ENCODE results near the gene STYK1. TPM values are rescaled to one million over a fixed set of nuclear protein-coding genes. Genes with fewer than 3 reads are reported as not detected.

The STYK1 gene
- total RNA-seq, 4 donors from 2014 or later = 0.22 to 0.34 TPM; not detected in 2

DNA sequence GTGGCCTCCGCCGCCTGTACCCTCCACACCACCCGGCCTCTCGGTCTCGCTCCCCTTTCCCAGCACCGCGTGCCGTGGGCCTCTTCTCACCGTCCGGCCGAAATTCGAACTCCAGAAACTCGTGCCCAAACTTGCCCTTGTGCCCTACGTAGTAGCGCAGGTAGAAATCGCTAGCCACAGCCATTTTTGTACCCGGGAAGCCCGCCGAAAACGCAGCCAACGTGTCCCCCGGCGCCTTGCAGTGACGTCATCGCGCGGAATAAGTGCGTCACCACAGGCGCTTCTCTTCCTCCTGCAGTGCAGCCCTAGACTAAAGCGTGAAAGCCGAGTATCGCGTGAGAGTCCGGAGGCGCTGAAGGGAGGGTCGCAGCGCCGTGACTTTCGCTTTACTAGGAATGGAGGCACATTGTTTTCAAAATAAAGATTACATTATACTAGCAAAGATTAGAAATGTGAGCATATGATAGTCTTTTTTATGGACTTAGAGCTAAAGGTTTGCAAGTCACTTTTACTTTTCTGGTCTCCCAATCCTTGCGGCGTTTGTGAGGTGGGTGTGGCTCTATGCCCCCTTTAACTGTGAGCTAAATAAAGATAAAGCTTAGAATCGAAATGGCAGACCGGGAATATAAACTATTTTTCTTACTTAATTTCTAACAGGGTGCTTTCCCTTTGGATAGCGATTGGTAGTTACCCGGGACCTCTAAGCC lies 60.4 kb downstream of the STYK1 start, which contains the start of gene MAGOHB:
Gene MAGOHB (minus strand): TSS at position 261 of the 707 bp plus-strand sequence. CDS start 77 bp downstream, at position 184.
- TF ChIP-seq, protein P1, sequence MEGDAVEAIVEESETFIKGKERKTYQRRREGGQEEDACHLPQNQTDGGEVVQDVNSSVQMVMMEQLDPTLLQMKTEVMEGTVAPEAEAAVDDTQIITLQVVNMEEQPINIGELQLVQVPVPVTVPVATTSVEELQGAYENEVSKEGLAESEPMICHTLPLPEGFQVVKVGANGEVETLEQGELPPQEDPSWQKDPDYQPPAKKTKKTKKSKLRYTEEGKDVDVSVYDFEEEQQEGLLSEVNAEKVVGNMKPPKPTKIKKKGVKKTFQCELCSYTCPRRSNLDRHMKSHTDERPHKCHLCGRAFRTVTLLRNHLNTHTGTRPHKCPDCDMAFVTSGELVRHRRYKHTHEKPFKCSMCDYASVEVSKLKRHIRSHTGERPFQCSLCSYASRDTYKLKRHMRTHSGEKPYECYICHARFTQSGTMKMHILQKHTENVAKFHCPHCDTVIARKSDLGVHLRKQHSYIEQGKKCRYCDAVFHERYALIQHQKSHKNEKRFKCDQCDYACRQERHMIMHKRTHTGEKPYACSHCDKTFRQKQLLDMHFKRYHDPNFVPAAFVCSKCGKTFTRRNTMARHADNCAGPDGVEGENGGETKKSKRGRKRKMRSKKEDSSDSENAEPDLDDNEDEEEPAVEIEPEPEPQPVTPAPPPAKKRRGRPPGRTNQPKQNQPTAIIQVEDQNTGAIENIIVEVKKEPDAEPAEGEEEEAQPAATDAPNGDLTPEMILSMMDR (IDR thresholded peaks at IDR 0.05; ENCODE audit: low read depth) = no peak

DNA sequence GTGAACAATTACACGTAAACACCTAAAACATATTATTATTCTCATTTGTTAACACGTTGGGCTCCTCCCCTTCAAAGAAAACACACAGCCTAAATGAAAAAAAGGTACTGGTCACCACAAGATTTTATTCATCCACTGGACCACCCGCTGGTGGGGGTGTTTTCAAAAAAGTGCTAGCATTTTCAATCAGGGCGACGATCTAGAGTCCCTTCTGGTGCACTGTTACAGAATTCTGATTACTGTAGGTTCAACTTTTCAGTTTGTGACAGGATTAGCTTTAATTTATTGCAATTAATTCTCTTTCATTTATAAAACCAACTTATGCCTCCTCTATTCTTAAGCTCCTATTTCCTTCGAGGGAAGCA lies 60.9 kb downstream of the STYK1 start:
- TF ChIP-seq, protein P1 (IDR thresholded peaks at IDR 0.05; ENCODE audit: low read depth) = no peak

DNA sequence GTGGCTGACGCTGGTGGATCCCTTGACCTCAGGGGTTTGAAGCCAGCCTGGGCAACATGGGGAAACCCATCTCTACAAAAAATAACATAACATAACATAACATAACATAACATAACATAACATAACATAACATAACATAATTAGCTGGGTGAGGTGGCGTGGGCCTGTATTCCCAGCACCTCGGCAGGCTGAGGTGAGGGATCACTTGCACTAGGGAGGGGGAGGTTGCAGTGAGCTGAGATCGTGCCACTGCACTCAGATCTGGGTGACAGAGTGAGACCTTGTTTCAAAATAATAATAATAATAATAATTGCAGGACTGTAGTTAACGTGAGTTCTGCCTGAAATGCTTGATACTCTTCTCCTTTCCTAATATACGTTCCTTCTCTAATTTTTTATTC lies 61.7 kb downstream of the STYK1 start:
- TF ChIP-seq, protein P1 (IDR thresholded peaks at IDR 0.05; ENCODE audit: low read depth) = no peak

DNA sequence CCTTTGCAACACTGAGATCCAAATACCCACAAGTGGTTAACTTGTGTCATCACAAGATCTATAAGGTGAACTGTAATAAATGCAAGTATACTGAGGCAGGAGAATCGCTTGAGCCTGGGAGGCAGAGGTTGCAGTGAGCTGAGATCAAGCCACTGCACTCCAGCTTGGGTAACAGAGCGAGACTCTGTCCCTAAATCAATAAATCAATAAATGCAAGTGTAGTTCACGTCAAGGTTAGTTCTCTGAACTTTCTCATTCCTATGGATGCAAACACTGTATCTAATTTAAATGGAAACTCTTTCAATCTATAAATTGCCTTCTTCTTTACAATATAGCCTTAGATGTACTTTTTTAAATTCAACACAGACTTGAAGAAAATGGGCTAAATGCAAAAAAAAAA lies 63.7 kb downstream of the STYK1 start:
- TF ChIP-seq, protein P1 (IDR thresholded peaks at IDR 0.05; ENCODE audit: low read depth) = no peak

DNA sequence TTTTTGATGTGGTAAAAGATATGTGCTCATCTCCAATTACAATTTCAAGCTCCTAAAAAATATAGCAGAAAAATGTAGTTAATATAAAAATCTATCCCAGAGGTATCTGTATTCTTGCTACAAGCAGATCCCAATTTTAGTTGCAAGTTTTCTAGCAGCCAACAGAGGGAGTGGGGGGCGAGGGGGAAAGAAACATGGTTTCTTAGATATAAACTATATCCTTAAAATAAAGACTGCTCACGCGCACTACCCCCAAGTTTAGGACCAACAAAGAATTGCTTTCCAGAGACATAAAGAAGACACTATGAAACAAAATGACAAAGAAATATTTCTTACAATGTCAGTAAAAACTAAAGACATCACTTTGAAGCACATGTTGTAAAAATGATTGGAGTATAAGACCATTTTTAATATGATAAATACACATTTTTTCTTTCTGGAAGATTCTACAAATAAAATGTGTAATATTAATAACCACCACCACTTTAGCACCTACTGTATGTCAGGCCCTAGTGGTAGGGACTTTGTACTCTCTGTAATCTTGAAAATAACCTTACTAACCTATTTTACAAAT lies 65.9 kb downstream of the STYK1 start:
- TF ChIP-seq, protein P1 (IDR thresholded peaks at IDR 0.05; ENCODE audit: low read depth) = no peak

DNA sequence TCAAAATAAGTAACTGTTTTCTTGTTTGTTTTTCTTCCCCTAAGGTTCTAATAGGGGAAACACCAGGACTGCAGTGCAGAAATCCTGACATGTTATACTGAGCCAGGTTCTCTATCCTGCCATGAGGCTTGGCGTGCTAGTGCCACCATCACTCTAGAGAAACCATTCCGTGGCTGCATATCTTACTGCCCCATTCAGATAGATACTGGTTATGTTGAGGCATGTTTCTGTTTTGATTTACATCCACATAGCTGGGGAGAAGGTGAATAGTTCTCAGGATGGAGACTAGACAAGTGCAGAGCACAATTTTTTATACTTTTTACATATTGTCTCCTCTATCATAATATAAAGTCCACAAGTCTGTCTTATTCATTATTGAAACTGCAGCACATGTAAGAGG lies 72.0 kb downstream of the STYK1 start:
- TF ChIP-seq, protein P1 (IDR thresholded peaks at IDR 0.05; ENCODE audit: low read depth) = no peak

DNA sequence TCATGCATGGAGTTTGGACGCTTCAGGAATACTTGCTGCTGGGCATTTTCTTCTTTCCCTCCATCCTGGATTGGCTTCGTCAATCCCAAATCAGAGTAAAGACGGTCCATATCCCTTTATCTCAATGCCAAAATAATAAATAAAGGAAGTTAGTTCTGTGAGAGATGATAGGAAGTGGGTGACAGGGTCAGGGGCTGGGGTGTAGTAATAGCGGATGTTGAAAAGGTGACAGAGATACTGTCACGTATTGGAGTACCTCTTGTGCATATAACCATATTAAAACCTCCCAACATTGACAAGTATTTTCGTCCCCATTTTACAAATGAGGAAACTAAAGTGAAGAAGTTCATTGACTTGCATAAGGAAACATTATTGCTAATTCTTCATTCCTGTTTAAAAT lies 72.9 kb downstream of the STYK1 start:
- TF ChIP-seq, protein P1 (IDR thresholded peaks at IDR 0.05; ENCODE audit: low read depth) = no peak
